Measurements from ENCODE around the gene PCDHGA4.

Gene PCDHGA4

GRCh38 chr5:141349917-141350619, 4.8 kb upstream of the PCDHGA4 start, which contains the start of gene PCDHGB1:
Gene PCDHGB1 (plus strand): TSS chr5:141350099. CDS start chr5:141350261, 162 bp downstream.
- Histone ChIP-seq H3K4me3 (ENCODE audit: low read depth, low read length) (peak within 1 kb of the TSS; percentile 17), H3K36me3 (replicated peaks) (no peaks in the 10 kb centered on the region), H3K27ac (no peak within 1 kb of the TSS), H3K27me3 (replicated peaks) (no peaks in the 10 kb centered on the region)
- in situ Hi-C loops (cut with HindIII; ENCODE audit: low pct_ligation_motif_present, low sequenced_read_pairs), result no loop called here
- peak; percentile 9 for DNase-seq
- TF ChIP-seq CTCF (IDR thresholded peaks at IDR 0.05; ENCODE audit: low read depth, low read length, missing control alignments), result peak; percentile 63

GRCh38 chr5:141351591-141351990, 3.2 kb upstream of the PCDHGA4 start:
- in situ Hi-C loops (cut with HindIII; ENCODE audit: low pct_ligation_motif_present, low sequenced_read_pairs), result no loop called here
- no peak overlapping the region for H3K4me3 ChIP-seq (ENCODE audit: low read depth, low read length)
- no peaks in the 10 kb centered on the region for H3K36me3 ChIP-seq (replicated peaks)
- TF ChIP-seq CTCF (IDR thresholded peaks at IDR 0.05; ENCODE audit: low read depth, low read length, missing control alignments), result no peak
- H3K27ac ChIP-seq, result no peak overlapping the region
- DNase-seq, result no peak
- H3K27me3 ChIP-seq (replicated peaks), result no peaks in the 10 kb centered on the region

GRCh38 chr5:141355641-141356040, 820 bp downstream of the PCDHGA4 start:
- in situ Hi-C loops (cut with HindIII; ENCODE audit: low pct_ligation_motif_present, low sequenced_read_pairs), result no loop called here
- DNase-seq, result no peak
- H3K27ac ChIP-seq, result no peak overlapping the region
- no peaks in the 10 kb centered on the region for H3K36me3 ChIP-seq (replicated peaks)
- TF ChIP-seq CTCF (IDR thresholded peaks at IDR 0.05; ENCODE audit: low read depth, low read length, missing control alignments), result no peak
- no peaks in the 10 kb centered on the region for H3K27me3 ChIP-seq (replicated peaks)
- H3K4me3 ChIP-seq (ENCODE audit: low read depth, low read length), result no peak overlapping the region

GRCh38 chr5:141356133-141356532, 1.3 kb downstream of the PCDHGA4 start:
- Histone ChIP-seq H3K27me3 (replicated peaks) (no peaks in the 10 kb centered on the region), H3K4me3 (ENCODE audit: low read depth, low read length) (no peak overlapping the region), H3K36me3 (replicated peaks) (no peaks in the 10 kb centered on the region), H3K27ac (no peak overlapping the region)
- in situ Hi-C loops (cut with HindIII; ENCODE audit: low pct_ligation_motif_present, low sequenced_read_pairs), result no loop called here
- no peak for TF ChIP-seq CTCF (IDR thresholded peaks at IDR 0.05; ENCODE audit: low read depth, low read length, missing control alignments)
- no peak for DNase-seq

GRCh38 chr5:141356950-141357349, 2.1 kb downstream of the PCDHGA4 start:
- no peak for TF ChIP-seq CTCF (IDR thresholded peaks at IDR 0.05; ENCODE audit: low read depth, low read length, missing control alignments)
- Histone ChIP-seq H3K4me3 (ENCODE audit: low read depth, low read length) (no peak overlapping the region), H3K27me3 (replicated peaks) (no peaks in the 10 kb centered on the region), H3K27ac (no peak overlapping the region), H3K36me3 (replicated peaks) (no peaks in the 10 kb centered on the region)
- in situ Hi-C loops (cut with HindIII; ENCODE audit: low pct_ligation_motif_present, low sequenced_read_pairs), result no loop called here
- no peak for DNase-seq

Data from brain microvascular endothelial cell (primary cell).